K562 (cell line): ENCODE data around the gene AFDN. TPM values are rescaled to one million over a fixed set of nuclear protein-coding genes. Genes with fewer than 3 reads are reported as not detected.

ENCODE experiments used
- BMI1 ChIP-seq: fragments of 150-350 bp; IDR thresholded peaks from 2 replicates; pipeline ENCODE4 v1.6.1; 2014; ENCODE audit warnings: low read length
- CBX3 ChIP-seq, 2 experiments: IDR thresholded peaks; 1 replicate in 1 of 2; 2 replicates in 1 of 2; pipeline ENCODE4 v1.6.1; 2012; ENCODE audit warnings: inconsistent platforms in 2 of 2, low read length in 2 of 2, borderline replicate concordance in 1 of 2, control low read depth in 1 of 2
- CREM ChIP-seq: IDR thresholded peaks from 2 replicates; pipeline ENCODE4 v1.6.1; 2014; ENCODE audit warnings: antibody characterized with exemption, low read depth
- EP400 ChIP-seq: fragments of 450-650 bp; IDR thresholded peaks from 2 replicates; pipeline ENCODE4 v1.6.1; 2017; ENCODE audit warnings: antibody characterized with exemption, mild to moderate bottlenecking, moderate library complexity
- GABPA ChIP-seq: fragments of 200-800 bp; sonication (Bioruptor generic); conservative IDR thresholded peaks from 2 replicates; pipeline ENCODE4 v1.6.1; 2016; ENCODE audit warnings: low read depth, missing genetic modification characterization, missing compliant biosample characterization
- HDAC2 ChIP-seq: fragments of 450-650 bp; IDR thresholded peaks from 2 replicates; pipeline ENCODE4 v1.6.1; 2016; ENCODE audit warnings: mild to moderate bottlenecking
- MAFG ChIP-seq: fragments of 450-650 bp; conservative IDR thresholded peaks from 2 replicates; pipeline ENCODE4 v1.6.1; 2016; ENCODE audit warnings: missing genetic modification characterization, missing compliant biosample characterization
- MXI1 ChIP-seq: IDR thresholded peaks from 2 replicates; pipeline ENCODE4 v1.6.1; 2011; ENCODE audit warnings: low read depth, mild to moderate bottlenecking, improper control_type of control experiment, low read length
- NFIC ChIP-seq: fragments of 450-650 bp; IDR thresholded peaks from 2 replicates; pipeline ENCODE4 v1.6.1; 2017; ENCODE audit warnings: mild to moderate bottlenecking, inconsistent platforms
- NFIX ChIP-seq: fragments of 250-450 bp; sonication (Bioruptor Pico); IDR thresholded peaks from 2 replicates; pipeline ENCODE4 v1.4.0; 2020; ENCODE audit warnings: low read depth, mild to moderate bottlenecking, moderate library complexity
- RB1 ChIP-seq: fragments of 450-650 bp; IDR thresholded peaks from 2 replicates; pipeline ENCODE4 v1.6.1; 2017; ENCODE audit warnings: low read depth, mild to moderate bottlenecking
- SLC30A9 ChIP-seq: fragments of 250-450 bp; sonication (Bioruptor Pico); IDR thresholded peaks from 2 replicates; pipeline ENCODE4 v1.8.0; 2022; ENCODE audit warnings: mild to moderate bottlenecking, moderate library complexity
- SMARCE1 ChIP-seq: fragments of 450-650 bp; IDR thresholded peaks from 2 replicates; pipeline ENCODE4 v1.7.1; 2016; ENCODE audit warnings: mild to moderate bottlenecking
- XRCC4 ChIP-seq: IDR thresholded peaks from one replicate; pipeline ENCODE4 v1.6.1; 2011; ENCODE audit not compliant: insufficient read depth, insufficient read length; ENCODE audit errors: extremely low read depth
- ZNF589 ChIP-seq: fragments of 200-800 bp; sonication (Bioruptor generic); IDR thresholded peaks from 2 replicates; pipeline ENCODE4 v1.6.1; 2016; ENCODE audit warnings: low read depth, missing genetic modification characterization, missing compliant biosample characterization
- ZNF644 ChIP-seq: fragments of 200-800 bp; sonication (Bioruptor generic); IDR thresholded peaks from 2 replicates; pipeline ENCODE4 v1.6.1; 2016; ENCODE audit warnings: low read depth, missing genetic modification characterization, missing compliant biosample characterization
- polyA plus RNA-seq, 8 experiments: library from polyadenylated mRNA; depleted of rRNA in 4 of 8; stranded (reverse) in 5 of 8; unstranded in 3 of 8; fragments of >200 nt; fragmentation: Nextera tagmentation in 2 of 8; fragmentation: Illumina TruSeq in 1 of 8; extraction: Ambion mirVana in 2 of 8; extraction: Trizol in 1 of 8; gene quantifications; 2 replicates each; pipeline versions ENCODE4 v1.2.1 to v1.2.3, GENCODE V29; 2011 to 2014; ENCODE audit warnings: inconsistent platforms in 1 of 8, missing spikeins in 1 of 8
- total RNA-seq, 7 experiments: library from RNA; depleted of rRNA in 6 of 7; stranded (reverse); fragments of >200 nt in 6 of 7; fragmentation: Illumina TruSeq in 2 of 7; extraction: Trizol in 2 of 7; gene quantifications; 2 replicates each; pipeline versions ENCODE4 v1.2.1 to v1.2.3, GENCODE V29; 2011 to 2021; ENCODE audit warnings: low replicate concordance in 1 of 7
- TF ChIP-seq, protein P1 (sequence below): fragments of 250-450 bp; sonication (Bioruptor Pico); IDR thresholded peaks from 2 replicates; pipeline ENCODE4 v1.5.0; 2020; ENCODE audit warnings: mild to moderate bottlenecking, borderline replicate concordance
- TF ChIP-seq, protein P2 (sequence below): fragments of 200-800 bp; sonication (Bioruptor generic); IDR thresholded peaks from 2 replicates; pipeline ENCODE4 v1.6.1; 2017; ENCODE audit warnings: missing genetic modification characterization, missing compliant biosample characterization
- TF ChIP-seq, protein P3 (sequence below): IDR thresholded peaks from 2 replicates; pipeline ENCODE4 v1.6.1; 2014; ENCODE audit warnings: antibody characterized with exemption
- TF ChIP-seq, protein P4 (sequence below): sonication (generic); formaldehyde crosslinking; IDR thresholded peaks from 2 replicates; pipeline ENCODE4 v1.9.0; 2022; ENCODE audit warnings: mild to moderate bottlenecking, missing genetic modification reagents
- TF ChIP-seq, protein P5 (sequence below): IDR thresholded peaks from 2 replicates; pipeline ENCODE4 v1.6.1; 2011; ENCODE audit warnings: borderline replicate concordance, low read depth, mild to moderate bottlenecking, moderate library complexity, low read length; ENCODE audit not compliant: insufficient read depth, poor library complexity, severe bottlenecking

The AFDN gene
- total and polyA plus RNA-seq, 9 of the 15 experiments (the other 6 are each of a cell fraction or from before 2014, with no cell fraction given) = 7.2 to 129 (median 105) TPM

DNA sequence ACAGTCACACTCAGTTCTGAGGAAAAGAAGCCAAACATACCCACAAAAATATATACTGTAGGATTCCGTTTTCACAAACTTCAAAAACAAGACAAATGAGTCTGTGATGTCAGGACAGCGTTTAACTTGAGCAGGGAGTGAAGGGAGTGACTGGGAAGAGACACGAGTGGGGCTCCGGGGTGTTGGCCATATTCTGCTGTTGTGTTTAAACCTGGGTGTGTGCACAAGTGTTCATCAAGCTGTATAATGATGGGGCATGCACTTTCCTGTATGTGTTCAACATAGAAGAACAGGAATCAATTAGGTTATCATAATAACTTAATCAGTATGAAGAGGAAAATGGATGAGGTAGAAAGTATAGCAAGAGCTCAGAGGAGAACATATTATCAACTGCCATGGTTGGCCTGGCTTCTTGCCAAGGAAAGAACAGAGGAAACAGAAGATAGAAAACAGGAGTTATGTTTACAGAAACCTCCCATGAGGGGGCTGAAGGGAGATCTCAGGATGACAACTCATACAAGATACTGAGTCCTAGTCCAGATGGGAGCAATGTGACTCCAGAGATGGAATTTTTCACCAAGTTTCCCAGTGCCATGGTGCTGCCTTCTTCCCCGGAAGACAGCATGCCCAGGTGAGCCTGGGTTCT is 15.1 kb upstream of the AFDN start (continued):
- TF ChIP-seq, protein P1, sequence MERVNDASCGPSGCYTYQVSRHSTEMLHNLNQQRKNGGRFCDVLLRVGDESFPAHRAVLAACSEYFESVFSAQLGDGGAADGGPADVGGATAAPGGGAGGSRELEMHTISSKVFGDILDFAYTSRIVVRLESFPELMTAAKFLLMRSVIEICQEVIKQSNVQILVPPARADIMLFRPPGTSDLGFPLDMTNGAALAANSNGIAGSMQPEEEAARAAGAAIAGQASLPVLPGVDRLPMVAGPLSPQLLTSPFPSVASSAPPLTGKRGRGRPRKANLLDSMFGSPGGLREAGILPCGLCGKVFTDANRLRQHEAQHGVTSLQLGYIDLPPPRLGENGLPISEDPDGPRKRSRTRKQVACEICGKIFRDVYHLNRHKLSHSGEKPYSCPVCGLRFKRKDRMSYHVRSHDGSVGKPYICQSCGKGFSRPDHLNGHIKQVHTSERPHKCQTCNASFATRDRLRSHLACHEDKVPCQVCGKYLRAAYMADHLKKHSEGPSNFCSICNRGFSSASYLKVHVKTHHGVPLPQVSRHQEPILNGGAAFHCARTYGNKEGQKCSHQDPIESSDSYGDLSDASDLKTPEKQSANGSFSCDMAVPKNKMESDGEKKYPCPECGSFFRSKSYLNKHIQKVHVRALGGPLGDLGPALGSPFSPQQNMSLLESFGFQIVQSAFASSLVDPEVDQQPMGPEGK = no peak
- 0 out of 3 replicates have a peak, but pooled peaks of 1 of the 2 experiments have one; percentile 24 for TF ChIP-seq CBX3 (IDR thresholded peaks at IDR 0.05; ENCODE audit: borderline replicate concordance in 1 of 2, low read length in 2 of 2)
- TF ChIP-seq SMARCE1 = 0 out of 2 replicates have a peak, but pooled peaks have one; percentile 24
- no peak for TF ChIP-seq ZNF589 (CRISPR knock-in tag)
- no peak for TF ChIP-seq RB1
- TF ChIP-seq, protein P2, sequence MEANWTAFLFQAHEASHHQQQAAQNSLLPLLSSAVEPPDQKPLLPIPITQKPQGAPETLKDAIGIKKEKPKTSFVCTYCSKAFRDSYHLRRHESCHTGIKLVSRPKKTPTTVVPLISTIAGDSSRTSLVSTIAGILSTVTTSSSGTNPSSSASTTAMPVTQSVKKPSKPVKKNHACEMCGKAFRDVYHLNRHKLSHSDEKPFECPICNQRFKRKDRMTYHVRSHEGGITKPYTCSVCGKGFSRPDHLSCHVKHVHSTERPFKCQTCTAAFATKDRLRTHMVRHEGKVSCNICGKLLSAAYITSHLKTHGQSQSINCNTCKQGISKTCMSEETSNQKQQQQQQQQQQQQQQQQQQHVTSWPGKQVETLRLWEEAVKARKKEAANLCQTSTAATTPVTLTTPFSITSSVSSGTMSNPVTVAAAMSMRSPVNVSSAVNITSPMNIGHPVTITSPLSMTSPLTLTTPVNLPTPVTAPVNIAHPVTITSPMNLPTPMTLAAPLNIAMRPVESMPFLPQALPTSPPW = no peak
- TF ChIP-seq CREM = no peak
- no peak for TF ChIP-seq HDAC2
- no peak for TF ChIP-seq GABPA (tag)
- TF ChIP-seq MAFG (tag) = no peak
- TF ChIP-seq SLC30A9 (CRISPR knock-in tag) = no peak
- TF ChIP-seq NFIX (CRISPR knock-in tag) = peak; percentile 67; the same call in 1 of the 2 replicates
- TF ChIP-seq ZNF644 (tag) = no peak
- TF ChIP-seq XRCC4 = no peak
- TF ChIP-seq BMI1 = no peak
- no peak for TF ChIP-seq MXI1
- TF ChIP-seq, protein P3, sequence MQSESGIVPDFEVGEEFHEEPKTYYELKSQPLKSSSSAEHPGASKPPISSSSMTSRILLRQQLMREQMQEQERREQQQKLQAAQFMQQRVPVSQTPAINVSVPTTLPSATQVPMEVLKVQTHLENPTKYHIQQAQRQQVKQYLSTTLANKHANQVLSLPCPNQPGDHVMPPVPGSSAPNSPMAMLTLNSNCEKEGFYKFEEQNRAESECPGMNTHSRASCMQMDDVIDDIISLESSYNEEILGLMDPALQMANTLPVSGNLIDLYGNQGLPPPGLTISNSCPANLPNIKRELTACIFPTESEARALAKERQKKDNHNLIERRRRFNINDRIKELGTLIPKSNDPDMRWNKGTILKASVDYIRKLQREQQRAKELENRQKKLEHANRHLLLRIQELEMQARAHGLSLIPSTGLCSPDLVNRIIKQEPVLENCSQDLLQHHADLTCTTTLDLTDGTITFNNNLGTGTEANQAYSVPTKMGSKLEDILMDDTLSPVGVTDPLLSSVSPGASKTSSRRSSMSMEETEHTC = no peak
- TF ChIP-seq, protein P4, sequence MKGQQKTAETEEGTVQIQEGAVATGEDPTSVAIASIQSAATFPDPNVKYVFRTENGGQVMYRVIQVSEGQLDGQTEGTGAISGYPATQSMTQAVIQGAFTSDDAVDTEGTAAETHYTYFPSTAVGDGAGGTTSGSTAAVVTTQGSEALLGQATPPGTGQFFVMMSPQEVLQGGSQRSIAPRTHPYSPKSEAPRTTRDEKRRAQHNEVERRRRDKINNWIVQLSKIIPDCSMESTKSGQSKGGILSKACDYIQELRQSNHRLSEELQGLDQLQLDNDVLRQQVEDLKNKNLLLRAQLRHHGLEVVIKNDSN = no peak
- TF ChIP-seq EP400 = no peak
- TF ChIP-seq, protein P5, sequence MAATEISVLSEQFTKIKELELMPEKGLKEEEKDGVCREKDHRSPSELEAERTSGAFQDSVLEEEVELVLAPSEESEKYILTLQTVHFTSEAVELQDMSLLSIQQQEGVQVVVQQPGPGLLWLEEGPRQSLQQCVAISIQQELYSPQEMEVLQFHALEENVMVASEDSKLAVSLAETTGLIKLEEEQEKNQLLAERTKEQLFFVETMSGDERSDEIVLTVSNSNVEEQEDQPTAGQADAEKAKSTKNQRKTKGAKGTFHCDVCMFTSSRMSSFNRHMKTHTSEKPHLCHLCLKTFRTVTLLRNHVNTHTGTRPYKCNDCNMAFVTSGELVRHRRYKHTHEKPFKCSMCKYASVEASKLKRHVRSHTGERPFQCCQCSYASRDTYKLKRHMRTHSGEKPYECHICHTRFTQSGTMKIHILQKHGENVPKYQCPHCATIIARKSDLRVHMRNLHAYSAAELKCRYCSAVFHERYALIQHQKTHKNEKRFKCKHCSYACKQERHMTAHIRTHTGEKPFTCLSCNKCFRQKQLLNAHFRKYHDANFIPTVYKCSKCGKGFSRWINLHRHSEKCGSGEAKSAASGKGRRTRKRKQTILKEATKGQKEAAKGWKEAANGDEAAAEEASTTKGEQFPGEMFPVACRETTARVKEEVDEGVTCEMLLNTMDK = no peak
- TF ChIP-seq NFIC = peak; percentile 99
